Gastroesophageal sphincter (tissue), 4 donors: ENCODE results near the gene ZNF362. TPM values are rescaled to one million over a fixed set of nuclear protein-coding genes. Genes with fewer than 3 reads are reported as not detected.

Experiments
- ATAC-seq: fragments of 150-250 bp; one replicate; pipeline ENCODE4 v1.9.1; 2016; ENCODE audit warnings: mild to moderate bottlenecking, moderate library complexity
- H3K27ac ChIP-seq, 4 donors: fragments of 200-600 bp; sonication (generic) in 3 of 4; 1 replicate in 3 of 4; 2 replicates in 1 of 4; pipeline ENCODE4 v1.5.1; 2016 to 2019
- H3K27me3 ChIP-seq: fragments of 200-600 bp; sonication (generic); one replicate; pipeline ENCODE4 v1.5.1; 2019
- H3K36me3 ChIP-seq, 2 donors: fragments of 200-600 bp; sonication (generic); one replicate each; pipeline ENCODE4 v1.5.1; 2019; ENCODE audit warnings: control low read depth in 1 of 2
- H3K4me1 ChIP-seq, 3 donors: fragments of 200-600 bp; sonication (generic); 1 replicate in 2 of 3; 2 replicates in 1 of 3; pipeline ENCODE4 v1.5.1; 2016 to 2019; ENCODE audit warnings: control low read depth in 2 of 3
- H3K4me3 ChIP-seq, 2 donors: fragments of 200-600 bp; sonication (generic); one replicate each; pipeline ENCODE4 v1.5.1; 2019; ENCODE audit warnings: mild to moderate bottlenecking in 1 of 2, moderate library complexity in 1 of 2
- H3K9me3 ChIP-seq, 3 donors: fragments of 200-600 bp; sonication (generic); one replicate each; pipeline ENCODE4 v1.5.1; 2017 to 2019; ENCODE audit warnings: control low read depth in 2 of 3
- CTCF ChIP-seq, 4 experiments: fragments of 200-600 bp in 2 of 4; fragments of 450-650 bp in 2 of 4; sonication (generic) in 1 of 4; IDR thresholded peaks; one replicate each; pipeline ENCODE4 v1.5.1; 2017 to 2019; ENCODE audit warnings: antibody characterized with exemption in 4 of 4, mild to moderate bottlenecking in 2 of 4, moderate library complexity in 2 of 4
- EP300 ChIP-seq: sonication (generic); formaldehyde crosslinking; IDR thresholded peaks from one replicate; pipeline ENCODE4 v1.6.1; 2017; ENCODE audit warnings: antibody characterized with exemption, mild to moderate bottlenecking
- POLR2A ChIP-seq, 2 donors: fragments of 450-650 bp; IDR thresholded peaks; one replicate each; pipeline ENCODE4 v1.6.1; 2017; ENCODE audit warnings: antibody characterized with exemption in 2 of 2, mild to moderate bottlenecking in 2 of 2, moderate library complexity in 1 of 2
- POLR2AphosphoS5 ChIP-seq: sonication (generic); formaldehyde crosslinking; IDR thresholded peaks from one replicate; pipeline ENCODE4 v1.6.1; 2017; ENCODE audit warnings: antibody characterized with exemption
- WGBS, 2 donors: methylation state at CpG; one replicate each; pipeline ENCODE4 v1.1.5; 2018; ENCODE audit warnings: low coverage in 1 of 2; 5-methylcytosine and 5-hydroxymethylcytosine counted together
- total RNA-seq, 4 donors: library from RNA; depleted of rRNA; stranded (reverse); fragments of >200 nt; gene quantifications; one replicate each; pipeline ENCODE4 v1.1.0, GENCODE V29; 2016

Gene ZNF362
- total RNA-seq, 4 donors from 2014 or later = 14.6 to 29.2 (median 24.1) TPM

DNA sequence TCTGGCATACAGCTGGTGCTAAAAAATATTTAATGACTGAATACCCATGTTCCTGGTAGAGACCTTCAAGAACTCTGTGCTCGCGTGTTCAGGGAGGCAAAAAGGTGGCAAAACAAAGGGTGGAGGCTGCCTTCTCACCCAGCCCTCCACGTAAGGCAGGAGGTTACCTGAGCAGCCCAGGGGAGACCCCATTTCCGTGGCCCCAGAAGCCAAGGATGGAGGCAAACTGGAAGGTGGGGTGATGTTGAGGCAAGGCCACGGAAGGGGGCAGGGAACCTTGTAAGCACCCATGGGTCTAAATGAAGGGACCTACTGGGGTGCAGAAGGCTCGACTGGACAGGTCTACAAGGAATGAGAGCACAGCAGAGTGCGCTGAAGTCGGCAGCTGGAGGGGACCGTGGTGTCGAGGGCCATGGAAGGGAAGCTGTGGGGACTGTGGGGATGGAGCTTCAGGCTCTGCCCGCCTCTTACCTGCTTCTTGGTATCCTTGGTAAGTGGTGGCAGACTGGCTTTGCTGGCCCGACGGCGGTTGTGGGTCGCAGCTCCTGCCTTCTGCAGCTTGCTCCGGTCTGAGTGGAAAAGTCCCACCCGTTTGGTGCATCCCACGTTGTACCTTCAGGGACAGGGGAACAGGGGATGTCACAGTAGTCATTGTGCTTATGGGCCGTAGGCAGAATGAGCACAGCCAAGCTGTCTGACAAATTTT lies 73.5 kb downstream of the ZNF362 start:
- H3K27ac ChIP-seq = peak overlapping the region in 3 of 4 donors; percentile 18 to 100 (median 74)
- peaks cover 13 to 92% of the 10 kb centered on the region in 2 donors for H3K36me3 ChIP-seq
- 80 to 100% methylated on average over 1 to 8 of the region's 19 CpGs for WGBS, 2 donors

DNA sequence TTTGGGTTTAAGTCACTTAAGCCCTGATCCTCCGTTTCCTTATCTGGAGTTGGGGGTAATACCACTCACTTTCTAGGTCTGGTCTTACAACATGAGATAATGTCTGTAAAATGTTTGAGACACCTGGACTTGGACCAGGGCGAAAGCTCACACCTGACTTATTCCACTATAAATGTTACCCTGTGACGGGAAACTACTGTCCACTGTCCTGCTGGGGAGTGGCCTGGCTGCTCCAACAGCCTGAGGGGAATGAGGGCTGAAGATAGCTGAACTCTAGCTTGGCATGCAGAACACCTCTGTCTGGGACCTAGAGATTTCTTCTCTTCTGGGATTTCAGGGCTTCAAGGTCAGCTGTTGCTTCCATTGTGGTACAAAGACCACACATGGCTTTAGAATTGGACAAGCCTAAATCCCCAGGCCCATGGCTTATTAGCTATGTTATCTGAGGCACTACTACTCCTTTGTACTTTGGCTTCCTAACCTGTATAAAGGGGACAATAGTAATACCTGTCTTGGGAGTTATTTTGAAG lies 74.1 kb downstream of the ZNF362 start:
- TF ChIP-seq POLR2A (IDR thresholded peaks at IDR 0.05) = no peak
- TF ChIP-seq POLR2AphosphoS5 = no peak
- TF ChIP-seq EP300 = no peak
- no peak for TF ChIP-seq CTCF (IDR thresholded peaks at IDR 0.05)
- no peaks in the 10 kb centered on the region for H3K27me3 ChIP-seq
- WGBS, 2 donors = 68 to 83% methylated on average over 2 of the region's 3 CpGs
- H3K4me1 ChIP-seq = peaks cover 12 to 79% (median 45%) of the 10 kb centered on the region in 3 donors
- no peak overlapping the region for H3K4me3 ChIP-seq
- peaks cover 13 to 89% of the 10 kb centered on the region in 2 donors for H3K36me3 ChIP-seq
- H3K9me3 ChIP-seq = no peaks in the 10 kb centered on the region
- no peak for ATAC-seq
- H3K27ac ChIP-seq = peak overlapping the region in 2 of 4 donors; percentile 74 to 100

More for the DNA sequence above, 73.5 kb downstream of the ZNF362 start:
- Histone ChIP-seq H3K9me3 (no peaks in the 10 kb centered on the region), H3K4me3 (no peak overlapping the region), H3K4me1 (peaks cover 5 to 79% (median 40%) of the 10 kb centered on the region in 3 donors), H3K27me3 (no peaks in the 10 kb centered on the region)
- ATAC-seq = no peak
- TF ChIP-seq POLR2A (IDR thresholded peaks at IDR 0.05) (no peak), CTCF (IDR thresholded peaks at IDR 0.05) (no peak), POLR2AphosphoS5 (no peak), EP300 (no peak)

- no peak for ATAC-seq
- WGBS, 2 donors = no CpG with 5 or more reads among the region's 7 CpGs
- H3K36me3 ChIP-seq = peaks cover 13 to 84% of the 10 kb centered on the region in 2 donors
- peaks cover 12 to 82% (median 48%) of the 10 kb centered on the region in 3 donors for H3K4me1 ChIP-seq
- H3K9me3 ChIP-seq = no peaks in the 10 kb centered on the region
- TF ChIP-seq CTCF (IDR thresholded peaks at IDR 0.05) = no peak
- TF ChIP-seq EP300 = no peak
- TF ChIP-seq POLR2A (IDR thresholded peaks at IDR 0.05) = no peak
- TF ChIP-seq POLR2AphosphoS5 = no peak
- no peaks in the 10 kb centered on the region for H3K27me3 ChIP-seq
- H3K4me3 ChIP-seq = no peak overlapping the region
- H3K27ac ChIP-seq = peak overlapping the region in 2 of 4 donors; percentile 74 to 100
These were observed 74.6 kb downstream of the ZNF362 start for GRCh38 chr1:33330906-33331305.

DNA sequence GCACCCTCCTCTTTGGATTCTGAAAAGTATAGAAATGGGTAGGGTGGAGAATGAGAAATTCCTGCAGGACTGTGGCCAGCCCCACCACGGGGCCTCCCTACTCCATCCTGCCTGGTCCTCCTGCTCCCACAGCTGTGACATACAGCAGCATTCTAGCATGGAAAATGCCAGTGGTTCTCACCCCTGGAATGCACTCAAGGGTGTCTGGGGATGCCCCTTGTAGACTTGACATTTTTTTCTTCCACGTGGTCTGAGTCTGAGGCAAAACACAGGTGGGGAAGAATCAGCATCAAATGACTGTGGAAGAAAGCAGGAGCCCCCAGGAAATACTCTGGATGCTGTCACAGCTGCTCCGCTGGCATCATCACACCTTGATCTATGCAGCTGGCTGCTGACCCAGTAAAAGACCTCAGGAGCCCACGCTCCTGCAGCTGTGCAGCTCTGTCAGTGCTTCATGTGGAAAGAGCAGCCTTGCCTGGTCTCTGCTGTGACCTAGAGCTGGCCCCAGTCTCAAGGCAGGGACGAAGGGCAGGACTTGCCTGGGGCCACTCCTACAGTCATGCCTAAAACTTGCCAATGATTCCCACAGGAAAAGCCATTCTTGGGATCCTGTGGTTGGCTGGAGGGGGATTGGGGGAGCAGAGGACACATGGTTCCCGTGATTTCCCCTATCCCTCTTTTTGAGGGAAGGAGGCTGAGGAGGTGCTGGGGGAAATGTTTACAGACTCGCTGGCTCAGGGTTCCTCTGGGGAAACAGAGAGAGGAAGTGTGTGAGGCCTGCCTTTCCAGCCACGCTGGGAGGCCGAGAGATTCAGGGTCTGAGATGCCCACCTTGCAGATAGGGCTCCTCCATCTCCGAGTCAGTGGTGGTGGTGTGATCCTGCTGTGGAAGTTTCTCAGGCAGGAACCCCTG lies 75.4 kb downstream of the ZNF362 start:
- WGBS, 2 donors = no CpG with 5 or more reads among the region's 10 CpGs
- TF ChIP-seq EP300 = no peak
- TF ChIP-seq POLR2AphosphoS5 = no peak
- Histone ChIP-seq H3K4me1 (peaks cover 12 to 84% (median 51%) of the 10 kb centered on the region in 3 donors), H3K9me3 (no peaks in the 10 kb centered on the region), H3K27me3 (no peaks in the 10 kb centered on the region), H3K36me3 (peaks cover 8 to 76% of the 10 kb centered on the region in 2 donors), H3K27ac (peak overlapping the region in 3 of 4 donors; percentile 74 to 100 (median 92)), H3K4me3 (no peak overlapping the region)
- no peak for ATAC-seq

GRCh38 chr1:33332357-33332789 lies 76.1 kb downstream of the ZNF362 start:
- no peak for ATAC-seq
- Histone ChIP-seq H3K36me3 (peaks cover 6 to 70% of the 10 kb centered on the region in 2 donors), H3K4me3 (no peak overlapping the region), H3K4me1 (peaks cover 13 to 84% (median 52%) of the 10 kb centered on the region in 3 donors), H3K27ac (peak overlapping the region in 3 of 4 donors; percentile 74 to 100 (median 92)), H3K27me3 (no peaks in the 10 kb centered on the region), H3K9me3 (no peaks in the 10 kb centered on the region)
- no peak for TF ChIP-seq EP300
- TF ChIP-seq CTCF (IDR thresholded peaks at IDR 0.05) = no peak
- peak; percentile 61 for TF ChIP-seq POLR2AphosphoS5
- TF ChIP-seq POLR2A (IDR thresholded peaks at IDR 0.05) = no peak
- 75% methylated on average over 2 of the region's 10 CpGs; no CpG with 5 or more reads in 1 of the 2 donors for WGBS, 2 donors
